ENCODE data around the gene FAM20C.

DNA sequence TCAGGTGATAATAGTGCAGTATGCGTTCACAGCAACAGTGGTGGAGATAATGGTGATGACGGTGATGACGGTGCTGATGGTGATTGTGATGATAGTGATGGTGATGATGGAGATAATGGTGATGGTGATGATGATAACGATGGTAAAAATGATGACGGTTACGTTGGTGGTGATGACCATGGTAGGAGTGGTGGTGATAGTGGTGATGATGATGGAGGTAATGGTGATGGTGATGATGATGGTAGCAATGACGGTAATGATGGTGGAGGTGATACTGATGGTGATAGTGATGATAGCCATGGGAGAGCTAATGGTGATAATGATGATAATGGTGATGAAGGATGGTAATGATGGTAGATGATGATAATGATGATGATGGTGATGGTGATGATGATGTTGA lies 45.0 kb downstream of the FAM20C start:
- TF ChIP-seq, protein P1, sequence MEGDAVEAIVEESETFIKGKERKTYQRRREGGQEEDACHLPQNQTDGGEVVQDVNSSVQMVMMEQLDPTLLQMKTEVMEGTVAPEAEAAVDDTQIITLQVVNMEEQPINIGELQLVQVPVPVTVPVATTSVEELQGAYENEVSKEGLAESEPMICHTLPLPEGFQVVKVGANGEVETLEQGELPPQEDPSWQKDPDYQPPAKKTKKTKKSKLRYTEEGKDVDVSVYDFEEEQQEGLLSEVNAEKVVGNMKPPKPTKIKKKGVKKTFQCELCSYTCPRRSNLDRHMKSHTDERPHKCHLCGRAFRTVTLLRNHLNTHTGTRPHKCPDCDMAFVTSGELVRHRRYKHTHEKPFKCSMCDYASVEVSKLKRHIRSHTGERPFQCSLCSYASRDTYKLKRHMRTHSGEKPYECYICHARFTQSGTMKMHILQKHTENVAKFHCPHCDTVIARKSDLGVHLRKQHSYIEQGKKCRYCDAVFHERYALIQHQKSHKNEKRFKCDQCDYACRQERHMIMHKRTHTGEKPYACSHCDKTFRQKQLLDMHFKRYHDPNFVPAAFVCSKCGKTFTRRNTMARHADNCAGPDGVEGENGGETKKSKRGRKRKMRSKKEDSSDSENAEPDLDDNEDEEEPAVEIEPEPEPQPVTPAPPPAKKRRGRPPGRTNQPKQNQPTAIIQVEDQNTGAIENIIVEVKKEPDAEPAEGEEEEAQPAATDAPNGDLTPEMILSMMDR (IDR thresholded peaks at IDR 0.05; ENCODE audit: insufficient read depth, low read depth, low read length), result no peak
- no peak for TF ChIP-seq EZH2 (IDR thresholded peaks at IDR 0.05; ENCODE audit: insufficient read depth, low read length)

All from astrocyte (in vitro differentiated cells and primary cell).